ENCODE data around the gene TTLL12. TPM values are rescaled to one million over a fixed set of nuclear protein-coding genes. Genes with fewer than 3 reads are reported as not detected.
A peak's percentile ranks its signal among the peaks of the same experiment; 100 is the strongest.

The TTLL12 gene
- total RNA-seq, 1 donor = 83.5 TPM

GRCh38 chr22:43216738-43217137 is 29.8 kb upstream of the TTLL12 start:
- no peak for DNase-seq (ENCODE audit: low read depth in 2 of 3, low spot score in 2 of 3)

- DNase-seq (ENCODE audit: low read depth in 2 of 3, low spot score in 2 of 3) = no peak
These were observed 27.0 kb upstream of the TTLL12 start for GRCh38 chr22:43213962-43214361.

GRCh38 chr22:43213051-43213450 is 26.1 kb upstream of the TTLL12 start:
- DNase-seq (ENCODE audit: low read depth in 2 of 3, low spot score in 2 of 3) = no peak

- no peak for DNase-seq (ENCODE audit: low read depth in 2 of 3, low spot score in 2 of 3)
These were observed 25.6 kb upstream of the TTLL12 start for GRCh38 chr22:43212434-43212952.

GRCh38 chr22:43211941-43212433 is 25.1 kb upstream of the TTLL12 start:
- DNase-seq (ENCODE audit: low read depth in 2 of 3, low spot score in 2 of 3) = no peak

- no peak for DNase-seq (ENCODE audit: low read depth in 2 of 3, low spot score in 2 of 3)
These were observed 23.9 kb upstream of the TTLL12 start for GRCh38 chr22:43210631-43211515.

- no peak for DNase-seq (ENCODE audit: low read depth in 2 of 3, low spot score in 2 of 3)
These were observed 23.0 kb upstream of the TTLL12 start for GRCh38 chr22:43209971-43210370.

GRCh38 chr22:43209523-43209890 is 22.6 kb upstream of the TTLL12 start:
- no peak for DNase-seq (ENCODE audit: low read depth in 2 of 3, low spot score in 2 of 3)

- no peak for DNase-seq (ENCODE audit: low read depth in 2 of 3, low spot score in 2 of 3)
These were observed 22.0 kb upstream of the TTLL12 start for GRCh38 chr22:43208703-43209522.

GRCh38 chr22:43207849-43208702 is 21.1 kb upstream of the TTLL12 start:
- no peak for DNase-seq (ENCODE audit: low read depth in 2 of 3, low spot score in 2 of 3)

- no peak for DNase-seq (ENCODE audit: low read depth in 2 of 3, low spot score in 2 of 3)
These were observed 20.5 kb upstream of the TTLL12 start for GRCh38 chr22:43207386-43207785.

- DNase-seq (ENCODE audit: low read depth in 2 of 3, low spot score in 2 of 3) = no peak
These were observed 19.7 kb upstream of the TTLL12 start for GRCh38 chr22:43206509-43207161.

- peak in 1 of 3 donors; percentile 4 for DNase-seq (ENCODE audit: low read depth in 2 of 3, low spot score in 2 of 3)
These were observed 19.0 kb upstream of the TTLL12 start for GRCh38 chr22:43205748-43206508.

- DNase-seq (ENCODE audit: low read depth in 2 of 3, low spot score in 2 of 3) = no peak
These were observed 18.3 kb upstream of the TTLL12 start for GRCh38 chr22:43205261-43205691.

- no peak for DNase-seq (ENCODE audit: low read depth in 2 of 3, low spot score in 2 of 3)
These were observed 16.6 kb upstream of the TTLL12 start for GRCh38 chr22:43203471-43203981.

- no peak for DNase-seq (ENCODE audit: low read depth in 2 of 3, low spot score in 2 of 3)
These were observed 15.9 kb upstream of the TTLL12 start for GRCh38 chr22:43202756-43203410.

GRCh38 chr22:43202326-43202725 is 15.4 kb upstream of the TTLL12 start:
- no peak for DNase-seq (ENCODE audit: low read depth in 2 of 3, low spot score in 2 of 3)

- no peak for DNase-seq (ENCODE audit: low read depth in 2 of 3, low spot score in 2 of 3)
These were observed 14.7 kb upstream of the TTLL12 start for GRCh38 chr22:43201486-43202219.

All from hematopoietic multipotent progenitor cell (in vitro differentiated cells).